Motor neuron (in vitro differentiated cells): ENCODE measurements around the gene HCST. TPM values are rescaled to one million over a fixed set of nuclear protein-coding genes. Genes with fewer than 3 reads are reported as not detected.
"Not testable (repeated sequence)": the region's sequence is repeated elsewhere in the genome, so short reads cannot be mapped to it uniquely, and the experiment has no call there.

Source experiments
- ATAC-seq, 8 experiments: fragments of 200-7000 bp; cut with Tn5 transposase; replicated peaks in 6 of 8; 2 replicates each; pipeline ENCODE4 v1.8.0; 2021; ENCODE audit warnings: mild to moderate bottlenecking in 8 of 8, moderate library complexity in 8 of 8
- H3K27ac ChIP-seq, 2 donors: fragments of 250-450 bp; sonication (Bioruptor Pico); 2 replicates each; pipeline ENCODE4 v1.9.0; 2021; ENCODE audit warnings: antibody characterized with exemption in 2 of 2, mild to moderate bottlenecking in 2 of 2, moderate library complexity in 1 of 2
- H3K4me1 ChIP-seq, 2 donors: fragments of 250-450 bp; sonication (Bioruptor Pico); replicated peaks in 1 of 2; 2 replicates each; pipeline ENCODE4 v1.6.1; 2021; ENCODE audit warnings: antibody characterized with exemption in 2 of 2, mild to moderate bottlenecking in 2 of 2, moderate library complexity in 1 of 2
- H3K4me3 ChIP-seq, 5 donors: fragments of 250-450 bp; sonication (Bioruptor Pico); 2 replicates each; pipeline ENCODE4 v1.9.0; 2021; ENCODE audit warnings: antibody characterized with exemption in 5 of 5, mild to moderate bottlenecking in 5 of 5, moderate library complexity in 4 of 5
- WGBS, 10 experiments: fragments of 450-650 bp; shearing (Covaris generic); methylation state at CpG; one replicate each; pipeline ENCODE4 v1.0.0; 2022; 5-methylcytosine and 5-hydroxymethylcytosine counted together
- in situ Hi-C, 9 experiments: fragments of 400-800 bp; cut with MboI; loops; one replicate each; pipeline ENCODE4 v1.15.0; 2021; ENCODE audit warnings: low sequenced_read_pairs in 9 of 9, low pct_unique_long_range_greater_than_20kb in 2 of 9; ENCODE audit not compliant: unreplicated experiment in 9 of 9
- total RNA-seq, 8 experiments: library from RNA; unstranded; fragments of 300-600 nt; gene quantifications; 2 replicates each; pipeline versions ENCODE4 v1.2.3 to v1.2.4, GENCODE V29; 2022

Gene HCST
- total RNA-seq, 8 experiments from 2014 or later, result 0.33 to 3.8 (median 0.62) TPM; not detected in 3

DNA sequence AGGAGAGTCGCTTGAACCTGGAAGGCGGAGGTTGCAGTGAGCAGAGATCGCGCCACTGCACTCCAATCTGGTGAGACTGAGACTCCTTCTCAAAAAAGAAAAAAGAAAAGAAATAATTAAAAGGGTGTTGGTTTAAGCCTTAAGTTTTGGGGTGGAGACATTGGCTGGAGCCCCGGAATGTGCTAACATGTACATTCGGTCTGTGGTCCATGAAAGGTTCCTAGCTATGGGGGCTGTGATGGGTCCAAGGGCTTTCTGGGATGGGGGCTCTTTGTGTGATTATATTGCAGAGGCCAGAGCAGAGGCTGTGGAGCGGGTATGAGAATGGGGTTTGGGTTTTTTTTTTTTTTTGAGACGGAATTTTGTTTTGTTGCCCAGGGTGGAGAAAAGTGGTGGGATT lies 16.4 kb upstream of the HCST start:
- WGBS, 10 experiments, result 80 to 100% (median 95%) methylated on average over 1 to 5 of the region's 8 CpGs; no CpG with 5 or more reads in 4 of the 10 experiments
- in situ Hi-C loops, result loop anchor here in 1 of 9 experiments (10.0 kb wide), 1 partner anchor 49 kb away; the partner anchor contains the start of gene LRFN3
- ATAC-seq, result no peak

DNA sequence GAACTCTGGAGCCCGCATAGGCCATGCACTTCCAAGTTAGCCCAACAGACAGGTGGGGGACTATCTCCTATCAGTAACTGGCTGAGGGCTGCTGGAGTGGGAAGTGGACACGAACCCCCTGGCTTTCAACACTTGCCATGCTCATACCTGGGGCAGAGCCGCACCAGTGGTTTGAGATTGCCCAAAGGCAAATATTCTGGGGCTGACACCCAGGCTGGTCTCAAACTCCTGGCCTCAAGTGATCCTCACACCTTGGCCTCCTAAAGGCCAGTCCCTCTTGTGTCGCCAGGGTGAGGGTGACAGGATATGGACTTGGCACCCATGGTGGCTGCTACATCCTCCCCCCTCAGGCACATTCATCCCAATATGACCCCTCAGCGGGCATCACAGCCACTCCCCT lies 15.1 kb upstream of the HCST start:
- in situ Hi-C loops, result loop anchor here in 1 of 9 experiments (10.0 kb wide), 1 partner anchor 48 kb away; the partner anchor contains the start of gene LRFN3
- WGBS, 10 experiments, result 93 to 100% (median 100%) methylated on average over 1 to 2 of the region's 5 CpGs; no CpG with 5 or more reads in 2 of the 10 experiments
- Histone ChIP-seq H3K27ac (no peak overlapping the region), H3K4me3 (no peak overlapping the region), H3K4me1 (peaks cover 3 to 4% of the 10 kb centered on the region in 2 donors)
- no peak for ATAC-seq

More for the DNA sequence above, 16.4 kb upstream of the HCST start:
- Histone ChIP-seq H3K27ac (no peak overlapping the region), H3K4me1 (peaks cover 3 to 4% of the 10 kb centered on the region in 2 donors), H3K4me3 (no peak overlapping the region)

DNA sequence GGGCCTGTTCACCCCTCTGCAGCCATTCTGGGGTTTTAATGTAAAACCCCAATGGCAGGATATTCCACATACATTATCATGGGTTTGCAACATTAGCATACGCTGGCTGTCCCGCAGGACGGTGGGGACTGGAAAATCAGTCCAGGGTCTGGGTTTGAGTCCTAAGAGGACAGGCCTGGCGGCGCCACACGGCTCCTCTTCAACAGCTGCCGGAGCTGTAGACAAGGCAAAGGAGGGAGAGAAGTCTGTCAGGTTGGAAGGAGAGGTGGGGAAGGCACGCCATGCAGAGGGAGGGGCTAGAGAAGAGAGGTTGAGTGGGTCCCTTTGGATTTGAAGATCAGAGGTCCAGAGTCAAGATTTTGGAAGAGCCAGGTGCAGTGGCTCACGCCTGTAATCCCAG lies 13.9 kb upstream of the HCST start:
- Histone ChIP-seq H3K4me1 (no peaks in the 10 kb centered on the region), H3K27ac (no peak overlapping the region), H3K4me3 (no peak overlapping the region)
- in situ Hi-C loops, result loop anchor here in 1 of 9 experiments (10.0 kb wide), 1 partner anchor 46 kb away; the partner anchor contains the start of gene LRFN3
- no peak for ATAC-seq
- WGBS, 10 experiments, result 40 to 100% (median 82%) methylated on average over 1 to 9 of the region's 9 CpGs; no CpG with 5 or more reads in 5 of the 10 experiments

DNA sequence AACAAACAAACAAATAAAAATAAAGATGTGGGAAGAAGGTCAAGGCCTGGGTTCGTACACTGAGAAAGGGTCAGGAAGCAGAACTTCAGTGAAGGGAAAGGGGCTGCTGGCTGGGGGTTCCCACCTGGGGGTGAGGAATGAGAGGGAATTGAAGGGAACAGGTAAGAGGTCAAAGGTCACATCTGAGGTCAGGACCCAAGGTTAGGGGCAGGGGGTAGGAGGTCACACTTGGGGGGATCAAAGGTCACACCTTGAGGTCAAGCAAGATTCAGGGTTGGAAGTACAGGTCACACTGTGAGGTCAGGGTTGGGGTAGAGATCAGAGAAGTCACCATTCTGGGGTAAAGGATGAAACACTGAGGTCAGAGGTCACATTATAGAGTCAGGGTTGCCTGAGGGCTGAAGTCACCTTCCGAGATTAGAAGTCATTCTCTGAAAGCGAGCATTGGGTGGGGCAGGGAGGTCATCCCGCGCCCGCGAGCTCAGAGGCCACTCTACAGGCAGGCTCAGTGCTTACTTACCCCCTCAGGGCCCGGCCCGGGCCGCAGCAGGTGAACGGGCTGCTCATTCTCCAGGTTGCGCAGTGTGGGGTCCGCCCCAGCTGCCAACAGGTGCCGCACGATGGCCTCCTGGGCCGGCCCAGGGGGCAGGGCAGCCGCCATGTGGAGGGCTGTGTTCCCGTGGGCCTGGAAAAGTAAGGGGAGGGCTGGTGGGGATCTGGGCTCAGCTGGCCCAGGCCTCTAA lies 12.8 kb upstream of the HCST start:
- peak in 1 of 8 experiments; percentile 14 for ATAC-seq
- H3K27ac ChIP-seq, result no peak overlapping the region
- H3K4me1 ChIP-seq, result no peaks in the 10 kb centered on the region
- in situ Hi-C loops, result loop anchor here in 1 of 9 experiments (10.0 kb wide), 1 partner anchor 45 kb away; the partner anchor contains the start of gene LRFN3
- no peak overlapping the region for H3K4me3 ChIP-seq
- 84 to 100% (median 94%) methylated on average over 1 to 12 of the region's 18 CpGs; no CpG with 5 or more reads in 4 of the 10 experiments for WGBS, 10 experiments

DNA sequence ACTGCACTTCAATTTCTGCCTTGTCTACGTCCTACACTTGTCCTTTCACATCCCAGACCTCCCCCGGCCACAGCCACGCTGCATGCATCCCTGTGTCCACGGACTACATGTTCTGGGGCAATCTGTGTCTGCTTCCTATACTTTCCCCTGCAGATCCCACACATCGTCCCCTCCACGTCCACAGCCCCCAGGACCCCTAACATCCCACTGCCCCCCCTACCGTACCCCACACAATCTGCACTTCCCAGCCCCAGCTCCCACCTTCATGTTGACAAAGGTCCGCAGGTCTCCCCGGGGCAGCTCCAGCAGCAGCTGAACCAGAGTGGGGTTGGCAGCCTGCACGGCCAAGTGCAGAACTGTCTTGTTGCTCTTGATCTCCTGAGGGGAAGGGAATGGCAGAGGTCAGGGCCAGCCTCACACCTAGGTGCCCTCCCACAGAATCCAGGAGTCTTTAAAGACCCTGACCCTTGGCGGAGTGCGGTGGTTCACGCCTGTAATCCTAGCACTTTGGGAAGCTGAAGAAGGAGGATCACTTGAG lies 12.1 kb upstream of the HCST start:
- 95 to 100% (median 96%) methylated on average over 3 to 5 of the region's 13 CpGs; no CpG with 5 or more reads in 7 of the 10 experiments for WGBS, 10 experiments

DNA sequence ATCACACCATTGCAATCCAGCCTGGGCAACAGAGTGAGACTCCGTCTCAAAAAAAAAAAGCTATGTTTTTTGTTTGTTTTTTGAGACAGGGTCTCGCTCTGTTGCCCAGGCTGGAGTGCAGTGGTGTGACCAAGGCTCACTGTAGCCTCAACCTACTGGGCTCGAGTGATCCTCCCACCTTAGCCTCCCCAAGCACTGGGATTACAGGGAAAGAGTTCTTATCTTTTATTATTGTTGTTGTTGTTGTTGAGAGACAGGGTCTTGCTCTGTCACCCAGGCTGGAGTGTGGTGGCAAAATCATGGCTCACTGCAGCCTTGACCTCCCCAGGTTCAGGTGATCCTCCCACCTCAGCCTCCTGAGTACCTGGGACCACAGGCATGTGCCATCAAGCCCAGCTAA lies 10.5 kb upstream of the HCST start:
- ATAC-seq, H3K4me3 ChIP-seq, in situ Hi-C loops, H3K4me1 ChIP-seq, H3K27ac ChIP-seq: not testable (repeated sequence)
- 80 to 100% (median 100%) methylated on average over 1 to 2 of the region's 3 CpGs; no CpG with 5 or more reads in 3 of the 10 experiments for WGBS, 10 experiments

More for the DNA sequence above, 12.1 kb upstream of the HCST start:
- Histone ChIP-seq H3K4me3 (no peak overlapping the region), H3K27ac (no peak overlapping the region), H3K4me1 (no peaks in the 10 kb centered on the region)
- in situ Hi-C loops, result no loop called here
- ATAC-seq, result no peak

DNA sequence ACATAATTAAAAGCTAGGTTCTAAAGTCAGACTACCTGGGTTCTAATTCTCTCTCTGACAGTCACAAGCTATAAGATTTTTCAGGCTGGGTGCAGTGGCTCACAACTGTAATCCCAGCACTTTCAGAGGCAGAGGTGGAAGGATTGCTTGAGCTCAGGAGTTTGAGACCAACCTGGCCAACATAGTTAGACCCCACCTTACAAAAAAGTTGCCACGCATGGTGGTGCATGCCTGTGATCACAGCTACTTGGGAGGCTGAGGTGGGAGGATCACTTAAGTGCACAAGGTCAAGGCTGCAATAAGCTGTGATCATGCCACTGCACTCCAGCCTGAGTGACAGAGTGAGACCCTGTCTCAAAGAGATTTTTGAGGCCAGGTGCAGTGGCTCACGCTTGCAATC lies 8.0 kb upstream of the HCST start:
- H3K4me1 ChIP-seq, result peaks cover 6 to 10% of the 10 kb centered on the region in 2 donors
- no peak overlapping the region for H3K4me3 ChIP-seq
- in situ Hi-C loops, result no loop called here
- ATAC-seq, result no peak
- H3K27ac ChIP-seq, result no peak overlapping the region
- WGBS, 10 experiments, result 100% methylated on average over 1 of the region's 2 CpGs; no CpG with 5 or more reads in 7 of the 10 experiments

DNA sequence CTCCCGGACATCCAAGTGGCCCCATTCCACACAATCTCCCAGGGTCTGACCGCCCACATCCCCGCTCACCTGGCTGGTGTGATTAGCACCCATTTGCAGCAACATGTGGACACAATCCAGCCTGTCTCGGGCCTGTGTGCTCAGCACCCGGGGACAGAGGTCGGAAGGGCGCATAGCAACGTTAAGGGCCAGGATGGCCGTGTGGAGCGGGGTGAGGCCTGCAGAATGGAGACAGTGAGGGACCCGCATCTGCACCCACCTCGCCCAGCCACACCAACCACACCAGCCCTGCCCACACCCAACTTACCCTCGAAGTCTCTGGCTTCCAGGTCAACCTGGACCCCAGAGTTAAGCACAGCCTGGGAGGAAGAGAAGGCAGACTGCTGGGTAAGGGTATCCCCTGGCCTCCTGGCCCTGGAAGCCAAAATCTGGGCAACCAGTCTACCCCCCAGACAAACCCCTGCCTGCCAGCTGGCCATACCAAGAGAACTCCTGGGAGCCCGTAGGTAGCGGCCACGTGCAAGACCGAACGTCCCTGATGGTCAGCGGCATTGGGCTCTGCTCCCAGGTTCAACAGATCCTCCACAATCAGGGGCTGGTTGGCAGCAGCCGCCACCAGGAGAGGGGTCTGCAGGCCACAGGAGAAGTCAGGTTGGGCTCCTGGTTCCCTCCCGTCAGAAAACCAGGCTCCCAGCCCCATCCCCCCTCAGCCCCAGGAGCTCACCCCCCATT lies 6.3 kb upstream of the HCST start:
- 40 to 97% (median 96%) methylated on average over 1 to 10 of the region's 21 CpGs; no CpG with 5 or more reads in 7 of the 10 experiments for WGBS, 10 experiments

DNA sequence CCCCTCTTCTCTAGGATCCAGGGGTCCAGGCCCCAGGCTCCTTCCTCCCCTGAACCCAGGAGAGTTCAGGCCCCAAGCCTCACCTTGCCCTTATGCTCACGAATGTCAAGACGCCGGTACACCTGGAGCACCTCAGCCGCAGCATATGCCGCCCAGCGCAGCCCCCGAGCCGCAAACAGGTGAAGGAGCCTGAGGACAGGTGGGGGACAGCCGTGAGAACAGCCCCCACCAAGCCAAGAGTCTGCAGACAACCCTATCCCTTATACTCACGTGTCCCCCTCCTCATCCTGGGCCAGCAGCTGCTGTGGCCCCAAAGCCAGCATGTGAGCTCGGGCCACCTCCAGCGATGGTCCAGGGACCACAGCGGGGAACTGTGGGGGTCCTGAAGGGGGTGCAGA lies 5.7 kb upstream of the HCST start:
- in situ Hi-C loops, result no loop called here
- Histone ChIP-seq H3K4me3 (no peak overlapping the region), H3K4me1 (peaks cover 6 to 15% of the 10 kb centered on the region in 2 donors), H3K27ac (no peak overlapping the region)
- no peak for ATAC-seq
- 73 to 92% methylated on average over 2 to 12 of the region's 13 CpGs; no CpG with 5 or more reads in 8 of the 10 experiments for WGBS, 10 experiments

More for the DNA sequence above, 6.3 kb upstream of the HCST start:
- ATAC-seq, result no peak
- no peak overlapping the region for H3K27ac ChIP-seq
- no peak overlapping the region for H3K4me3 ChIP-seq
- peaks cover 6 to 12% of the 10 kb centered on the region in 2 donors for H3K4me1 ChIP-seq
- in situ Hi-C loops, result no loop called here

DNA sequence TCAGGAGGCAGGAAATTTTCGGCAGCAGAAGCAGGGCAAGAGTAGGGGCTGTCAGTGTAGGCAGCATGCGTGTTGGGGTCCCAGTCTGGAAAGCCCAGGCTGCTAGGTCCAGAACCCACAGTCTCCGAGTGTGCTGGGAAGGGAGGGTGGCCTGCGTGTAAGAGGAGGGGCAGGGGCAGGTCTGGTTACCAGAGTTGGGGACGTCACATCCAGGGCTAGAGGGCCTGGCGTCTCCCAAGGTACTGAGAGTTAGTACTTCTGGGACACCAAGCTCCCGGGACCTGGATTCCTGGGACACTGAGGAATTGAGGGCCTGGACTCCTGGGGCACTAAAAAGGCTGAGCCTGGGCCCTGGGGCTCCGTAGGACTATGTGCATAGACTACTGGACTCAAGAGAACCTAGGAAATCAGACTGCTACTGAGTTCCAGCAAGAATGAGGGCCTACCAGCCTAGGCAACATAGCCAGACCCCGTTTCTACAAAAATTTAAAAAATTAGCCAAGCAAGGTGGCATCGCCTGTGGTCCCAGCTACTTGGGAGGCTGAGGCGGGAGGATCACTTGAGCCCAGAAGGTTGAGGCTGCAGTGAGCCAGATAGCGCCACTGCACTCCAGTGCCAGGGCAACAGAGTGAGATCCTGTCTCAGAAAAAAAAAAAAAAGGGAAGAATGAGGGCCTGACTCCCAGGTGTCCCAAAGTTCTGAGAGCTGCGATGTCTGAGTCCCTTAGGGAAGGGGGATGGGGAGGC lies 4.5 kb upstream of the HCST start:
- Histone ChIP-seq H3K4me1 (peaks cover 6 to 15% of the 10 kb centered on the region in 2 donors), H3K4me3 (peak overlapping the region in 3 of 5 donors; percentile 36 to 55 (median 47)), H3K27ac (no peak overlapping the region)
- WGBS, 10 experiments, result 60 to 100% (median 100%) methylated on average over 1 to 4 of the region's 13 CpGs; no CpG with 5 or more reads in 6 of the 10 experiments
- no peak for ATAC-seq
- in situ Hi-C loops, result no loop called here

DNA sequence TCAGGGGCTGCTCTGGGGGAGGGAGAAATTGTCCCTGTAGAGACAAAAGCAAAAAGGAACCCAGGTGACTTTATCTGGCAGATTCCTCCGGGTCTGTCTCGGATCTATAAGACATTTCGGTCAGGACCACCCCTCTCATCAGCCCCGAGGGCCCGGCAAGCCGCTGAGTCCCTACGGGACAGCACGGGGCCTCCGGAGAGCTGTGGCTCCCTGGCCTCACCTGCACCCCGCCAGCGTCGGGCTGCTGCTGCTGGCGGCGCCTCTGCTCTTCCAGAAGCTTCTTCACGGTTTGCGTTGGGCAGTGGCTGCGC lies 3.9 kb upstream of the HCST start:
- 26 to 33% methylated on average over 6 of the region's 17 CpGs; no CpG with 5 or more reads in 8 of the 10 experiments for WGBS, 10 experiments
- in situ Hi-C loops, result no loop called here
- peak in 1 of 8 experiments; percentile 2 for ATAC-seq
- H3K27ac ChIP-seq, result no peak overlapping the region
- H3K4me3 ChIP-seq, result peak overlapping the region; percentile 36 to 63 (median 55)
- peaks cover 6 to 15% of the 10 kb centered on the region in 2 donors for H3K4me1 ChIP-seq

DNA sequence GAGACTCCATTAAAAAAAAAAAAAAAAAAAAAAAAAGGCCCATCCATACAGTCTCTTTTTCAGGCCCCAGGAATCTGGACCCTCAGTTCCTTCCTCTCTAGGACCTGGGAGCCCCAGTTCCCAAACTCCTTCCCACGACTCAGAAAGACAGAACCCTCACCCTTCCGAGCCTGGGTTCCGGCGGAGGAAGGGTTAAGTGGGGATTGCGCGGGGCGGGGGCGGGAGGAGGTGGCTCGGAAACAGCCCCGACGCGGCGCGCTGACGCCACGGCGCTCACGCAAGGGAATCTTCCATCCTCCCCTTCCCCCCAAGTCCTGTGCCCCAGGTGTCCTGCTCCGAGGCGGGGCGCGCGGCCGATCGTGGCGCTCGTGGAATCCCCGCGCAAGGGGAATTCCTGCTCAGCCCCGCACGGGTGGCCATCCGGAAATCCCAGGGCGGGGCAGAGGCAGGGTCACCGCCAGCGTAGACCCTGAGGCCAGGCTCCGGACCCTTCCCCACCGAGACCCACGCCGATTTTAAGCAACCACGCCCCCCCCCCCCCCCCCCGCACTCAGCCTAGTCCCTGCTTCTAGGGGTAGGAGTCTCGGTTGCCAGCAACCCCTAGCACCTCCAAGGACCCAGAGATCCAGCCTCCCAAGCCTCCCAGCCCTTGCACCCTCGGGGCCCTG lies 2.6 kb upstream of the HCST start:
- peak; percentile 66 to 82 (median 74) for ATAC-seq
- in situ Hi-C loops, result no loop called here
- peaks cover 6 to 15% of the 10 kb centered on the region in 2 donors for H3K4me1 ChIP-seq
- 0% methylated on average over 8 of the region's 43 CpGs; no CpG with 5 or more reads in 9 of the 10 experiments for WGBS, 10 experiments
- peak overlapping the region; percentile 5 to 45 for H3K27ac ChIP-seq
- H3K4me3 ChIP-seq, result peak overlapping the region; percentile 36 to 63 (median 55)
